ENCODE results near the gene BIN1. TPM values are rescaled to one million over a fixed set of nuclear protein-coding genes. Genes with fewer than 3 reads are reported as not detected.

Gene BIN1
- polyA plus RNA-seq, 1 donor from 2014 or later: 61.9 TPM

DNA sequence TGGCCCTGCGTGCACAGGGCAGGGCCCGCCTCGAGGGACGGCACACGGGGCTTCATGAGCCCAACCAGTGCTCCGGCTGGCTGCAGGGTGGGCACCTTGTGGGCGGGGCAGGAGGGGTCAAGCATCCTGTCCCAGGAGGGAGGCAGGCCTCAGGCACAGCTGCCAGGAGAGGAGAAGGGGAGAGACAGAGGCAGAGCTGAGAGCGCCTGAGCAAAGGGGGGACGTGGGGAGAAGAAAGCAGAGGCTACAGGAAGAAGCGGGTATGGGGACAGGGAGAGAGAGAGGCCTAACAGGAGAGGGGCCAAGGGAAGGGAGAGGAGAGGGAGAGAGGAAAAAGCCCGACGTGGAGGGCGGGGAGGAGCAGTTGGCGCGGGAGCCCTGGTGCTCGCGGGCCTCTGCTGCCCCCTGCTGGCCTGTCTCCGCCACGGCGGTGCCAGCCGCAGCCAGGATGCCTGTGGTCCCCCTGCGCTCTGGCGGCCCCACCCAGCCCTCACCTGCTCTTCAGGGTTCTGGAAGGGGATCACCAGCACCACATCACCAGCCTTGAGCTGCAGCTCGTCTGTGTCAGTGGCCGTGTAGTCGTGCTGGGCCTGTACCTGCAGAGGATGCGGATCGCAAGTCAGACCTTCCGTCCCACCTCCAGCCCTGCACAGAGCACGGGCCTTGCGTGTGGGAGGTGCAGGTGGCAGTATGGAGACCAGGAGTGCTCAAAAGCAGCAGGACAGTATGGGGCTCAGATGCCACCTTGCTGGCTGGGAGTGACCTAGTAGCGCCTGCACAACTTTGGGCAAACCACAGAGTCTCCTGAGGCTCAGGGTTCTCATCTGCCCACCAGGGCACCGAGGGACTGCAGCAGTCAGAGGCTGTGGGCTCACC is 56.8 kb downstream of the BIN1 start:
- Histone ChIP-seq H3K27ac (ENCODE audit: low read length) (no peak overlapping the region), H3K36me3 (ENCODE audit: insufficient read depth, low read length) (no peaks in the 10 kb centered on the region), H4K20me1 (ENCODE audit: insufficient read depth) (no peaks in the 10 kb centered on the region), H3K9me2 (ENCODE audit: insufficient read depth, low read length) (no peaks in the 10 kb centered on the region), H3K27me3 (ENCODE audit: insufficient read depth, low read depth, low read length) (no peaks in the 10 kb centered on the region), H2AFZ (ENCODE audit: low read depth, low read length) (no peak overlapping the region), H3K4me2 (ENCODE audit: low read length) (no peak overlapping the region), H3K79me2 (replicated peaks; ENCODE audit: insufficient read depth, low read length) (no peaks in the 10 kb centered on the region), H3K4me3 (ENCODE audit: low read length) (no peak overlapping the region), H3K9ac (ENCODE audit: low read length) (no peak overlapping the region), H3F3A (ENCODE audit: insufficient read depth, low read length, poor library complexity, severe bottlenecking) (no peaks in the 10 kb centered on the region), H3K9me3 (ENCODE audit: low read length) (no peaks in the 10 kb centered on the region)
- peak; percentile 80 for TF ChIP-seq SMC3 (conservative IDR thresholded peaks at IDR 0.05; ENCODE audit: poor library complexity)
- peak; percentile 85 for TF ChIP-seq RAD21 (conservative IDR thresholded peaks at IDR 0.05)
- TF ChIP-seq TAF1 (IDR thresholded peaks at IDR 0.05; ENCODE audit: low read depth): no peak
- TF ChIP-seq, protein P1, sequence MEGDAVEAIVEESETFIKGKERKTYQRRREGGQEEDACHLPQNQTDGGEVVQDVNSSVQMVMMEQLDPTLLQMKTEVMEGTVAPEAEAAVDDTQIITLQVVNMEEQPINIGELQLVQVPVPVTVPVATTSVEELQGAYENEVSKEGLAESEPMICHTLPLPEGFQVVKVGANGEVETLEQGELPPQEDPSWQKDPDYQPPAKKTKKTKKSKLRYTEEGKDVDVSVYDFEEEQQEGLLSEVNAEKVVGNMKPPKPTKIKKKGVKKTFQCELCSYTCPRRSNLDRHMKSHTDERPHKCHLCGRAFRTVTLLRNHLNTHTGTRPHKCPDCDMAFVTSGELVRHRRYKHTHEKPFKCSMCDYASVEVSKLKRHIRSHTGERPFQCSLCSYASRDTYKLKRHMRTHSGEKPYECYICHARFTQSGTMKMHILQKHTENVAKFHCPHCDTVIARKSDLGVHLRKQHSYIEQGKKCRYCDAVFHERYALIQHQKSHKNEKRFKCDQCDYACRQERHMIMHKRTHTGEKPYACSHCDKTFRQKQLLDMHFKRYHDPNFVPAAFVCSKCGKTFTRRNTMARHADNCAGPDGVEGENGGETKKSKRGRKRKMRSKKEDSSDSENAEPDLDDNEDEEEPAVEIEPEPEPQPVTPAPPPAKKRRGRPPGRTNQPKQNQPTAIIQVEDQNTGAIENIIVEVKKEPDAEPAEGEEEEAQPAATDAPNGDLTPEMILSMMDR (IDR thresholded peaks at IDR 0.05; ENCODE audit: poor library complexity, severe bottlenecking): peak; percentile 89
- TF ChIP-seq MXI1 (conservative IDR thresholded peaks at IDR 0.05; ENCODE audit: poor library complexity, severe bottlenecking): peak; percentile 24
- no peak for TF ChIP-seq POLR2AphosphoS5 (IDR thresholded peaks at IDR 0.05)
- TF ChIP-seq REST (IDR thresholded peaks at IDR 0.05; ENCODE audit: borderline replicate concordance): no peak
- no peak for TF ChIP-seq EZH2 (IDR thresholded peaks at IDR 0.05; ENCODE audit: borderline replicate concordance, insufficient read depth, low read length, poor library complexity, severe bottlenecking)

GRCh38 chr2:127048969-127049897 is 57.7 kb downstream of the BIN1 start:
- Histone ChIP-seq H3K79me2 (replicated peaks; ENCODE audit: insufficient read depth, low read length) (no peaks in the 10 kb centered on the region), H3K4me2 (ENCODE audit: low read length) (no peak overlapping the region), H3K27me3 (ENCODE audit: insufficient read depth, low read depth, low read length) (no peaks in the 10 kb centered on the region), H3K27ac (ENCODE audit: low read length) (no peak overlapping the region), H3K9me2 (ENCODE audit: insufficient read depth, low read length) (no peaks in the 10 kb centered on the region), H4K20me1 (ENCODE audit: insufficient read depth) (no peaks in the 10 kb centered on the region), H3K36me3 (ENCODE audit: insufficient read depth, low read length) (no peaks in the 10 kb centered on the region), H3F3A (ENCODE audit: insufficient read depth, low read length, poor library complexity, severe bottlenecking) (no peaks in the 10 kb centered on the region), H2AFZ (ENCODE audit: low read depth, low read length) (no peak overlapping the region), H3K9ac (ENCODE audit: low read length) (no peak overlapping the region), H3K4me3 (ENCODE audit: low read length) (no peak overlapping the region), H3K9me3 (ENCODE audit: low read length) (no peaks in the 10 kb centered on the region)
- TF ChIP-seq RAD21 (conservative IDR thresholded peaks at IDR 0.05) (no peak), REST (IDR thresholded peaks at IDR 0.05; ENCODE audit: borderline replicate concordance) (no peak)
